HG02678 (cell line): ENCODE data around the gene FOXP2.
"Not testable (repeated sequence)": the region's sequence is repeated elsewhere in the genome, so short reads cannot be mapped to it uniquely, and the experiment has no call there.

ENCODE experiments used
- ATAC-seq: cut with Tn5 transposase; IDR thresholded peaks from one replicate; pipeline ENCODE4 v1.9.1; 2021; ENCODE audit warnings: mild to moderate bottlenecking, moderate library complexity; ENCODE audit not compliant: unreplicated experiment

The FOXP2 gene

GRCh38 chr7:114419441-114420272 is 5.0 kb downstream of the FOXP2 start:
- ATAC-seq, result no peak

- no peak for ATAC-seq
Observed at GRCh38 chr7:114422507-114423501, 8.2 kb downstream of the FOXP2 start.

DNA sequence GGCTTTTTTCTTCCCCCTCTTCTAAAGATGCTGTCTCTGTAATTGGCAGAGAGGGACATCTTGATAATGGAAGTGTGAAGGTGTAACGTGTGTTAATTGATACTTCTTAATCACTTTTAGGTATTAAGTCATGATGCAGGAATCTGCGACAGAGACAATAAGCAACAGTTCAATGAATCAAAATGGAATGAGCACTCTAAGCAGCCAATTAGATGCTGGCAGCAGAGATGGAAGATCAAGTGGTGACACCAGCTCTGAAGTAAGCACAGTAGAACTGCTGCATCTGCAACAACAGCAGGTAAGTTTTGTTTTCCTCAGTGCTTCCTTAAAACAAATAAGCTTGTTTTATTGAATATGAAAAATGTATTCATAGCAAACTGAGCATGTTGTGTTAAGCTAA is 11.8 kb downstream of the FOXP2 start:
- ATAC-seq, result no peak

DNA sequence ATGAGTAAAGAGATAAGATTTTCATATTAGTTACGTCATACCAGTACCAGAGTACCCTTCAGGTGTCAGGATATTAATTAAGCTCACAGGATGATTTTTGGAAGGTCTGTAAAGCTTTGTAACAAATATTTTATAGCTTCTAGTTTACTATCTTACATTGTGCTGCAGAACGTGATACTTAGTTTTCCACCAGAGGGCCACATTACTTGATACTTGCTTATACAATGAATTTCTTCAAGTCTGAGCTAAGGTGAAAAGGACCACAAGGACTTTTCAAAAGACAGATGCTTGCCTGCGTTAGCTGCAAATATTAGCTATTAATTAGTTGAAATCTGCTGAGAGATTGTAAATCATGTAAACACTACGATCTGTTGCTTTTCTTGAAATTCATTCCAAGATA is 12.2 kb downstream of the FOXP2 start:
- ATAC-seq, result no peak

DNA sequence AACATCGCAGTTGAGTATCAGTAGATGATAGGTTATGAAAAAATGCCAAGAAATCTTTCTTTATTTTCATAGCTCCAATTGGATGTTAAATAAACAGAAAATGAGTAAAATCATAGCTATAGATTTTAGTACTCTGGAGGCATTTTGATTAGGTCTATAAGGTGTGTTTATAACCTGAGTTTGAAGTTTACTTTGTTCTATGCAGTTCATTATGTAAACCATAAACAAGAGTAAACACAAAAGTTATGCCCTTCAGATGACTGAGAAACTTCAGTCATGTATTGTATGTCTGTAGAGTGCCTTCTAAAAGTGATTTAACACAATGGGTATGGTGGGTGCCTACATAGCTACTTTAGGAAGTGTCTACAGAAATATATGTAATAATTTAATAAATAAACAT is 13.6 kb downstream of the FOXP2 start:
- no peak for ATAC-seq

DNA sequence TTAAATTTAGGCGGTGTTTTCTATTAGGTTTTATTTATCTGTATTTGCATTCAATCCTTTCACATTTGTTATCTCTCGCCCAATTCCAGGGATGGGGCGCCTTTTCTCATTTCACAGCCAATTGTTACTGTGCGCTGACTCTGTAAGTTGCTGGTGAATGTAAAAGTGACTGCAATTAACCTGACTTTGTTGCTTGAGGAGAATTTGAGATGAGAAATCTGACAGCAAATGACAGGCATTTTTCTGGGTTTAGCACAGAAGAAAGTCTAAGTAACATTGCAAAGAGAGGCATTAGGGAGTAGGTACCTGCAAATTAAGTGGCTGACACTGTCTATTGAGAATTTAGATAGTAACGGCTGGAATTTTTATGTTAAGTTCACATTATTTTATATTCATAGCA is 16.6 kb downstream of the FOXP2 start:
- ATAC-seq, result no peak

GRCh38 chr7:114432061-114432460 is 17.4 kb downstream of the FOXP2 start:
- no peak for ATAC-seq

DNA sequence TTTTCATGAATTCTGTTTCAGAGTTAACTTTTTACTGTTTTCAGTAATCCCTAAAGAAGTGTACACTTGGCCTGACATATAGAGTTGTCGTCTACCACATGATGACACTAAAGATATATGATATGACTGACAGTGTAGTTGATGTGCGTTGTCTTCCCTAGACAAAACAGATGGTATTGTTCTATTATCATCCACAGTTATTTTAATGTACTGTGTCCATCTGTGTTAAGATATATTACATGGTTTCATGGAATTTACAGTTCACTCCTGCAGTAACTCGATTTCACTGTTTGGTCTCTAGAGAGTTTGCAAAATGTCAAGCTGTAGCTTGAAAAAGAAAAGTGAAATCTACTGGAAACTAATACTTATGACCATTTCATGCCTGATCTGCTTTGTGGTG is 18.1 kb downstream of the FOXP2 start:
- ATAC-seq, result no peak

- no peak for ATAC-seq
Observed at GRCh38 chr7:114439581-114439980, 25.0 kb downstream of the FOXP2 start.

GRCh38 chr7:114440927-114441326 is 26.3 kb downstream of the FOXP2 start:
- not testable (repeated sequence) for ATAC-seq

DNA sequence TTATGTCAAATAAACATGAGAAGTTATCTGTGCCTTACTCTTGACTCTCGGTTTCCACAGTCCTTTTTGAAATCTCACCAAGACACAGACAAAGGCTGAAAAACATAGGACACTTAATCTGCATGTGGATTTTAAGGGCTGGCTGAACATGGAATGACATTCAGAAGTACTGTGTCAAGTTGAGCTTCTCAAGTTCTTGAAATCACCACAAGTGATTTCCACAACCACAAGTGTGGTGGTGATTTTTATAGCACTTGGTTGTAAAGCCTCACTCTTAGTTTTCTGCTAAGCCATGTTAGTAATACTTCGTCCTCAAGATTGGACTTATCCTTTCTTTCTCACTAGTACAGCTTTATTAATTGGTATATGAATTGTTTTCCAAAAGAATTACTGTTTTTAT is 29.6 kb downstream of the FOXP2 start:
- ATAC-seq, result no peak

DNA sequence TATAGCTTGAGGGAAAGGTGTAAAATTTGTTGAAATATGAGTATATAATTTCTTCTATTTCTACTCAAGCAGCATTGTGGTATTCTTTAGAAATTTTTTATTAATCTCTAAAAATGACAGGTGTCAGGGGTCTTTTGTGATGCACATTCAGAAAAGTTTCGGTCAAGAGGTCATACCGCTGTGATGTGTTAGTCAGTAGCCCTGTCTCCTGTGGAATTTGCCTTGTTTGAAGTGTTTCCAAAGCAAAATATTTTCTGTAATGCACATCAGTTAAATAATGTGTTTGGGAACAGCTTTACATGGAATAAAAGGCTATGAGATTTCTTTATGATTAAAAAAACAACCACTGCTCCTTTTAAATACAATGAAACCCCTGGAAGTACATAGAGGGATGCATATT is 35.8 kb downstream of the FOXP2 start:
- ATAC-seq, result no peak

GRCh38 chr7:114459574-114459973 is 45.0 kb downstream of the FOXP2 start:
- ATAC-seq, result no peak

DNA sequence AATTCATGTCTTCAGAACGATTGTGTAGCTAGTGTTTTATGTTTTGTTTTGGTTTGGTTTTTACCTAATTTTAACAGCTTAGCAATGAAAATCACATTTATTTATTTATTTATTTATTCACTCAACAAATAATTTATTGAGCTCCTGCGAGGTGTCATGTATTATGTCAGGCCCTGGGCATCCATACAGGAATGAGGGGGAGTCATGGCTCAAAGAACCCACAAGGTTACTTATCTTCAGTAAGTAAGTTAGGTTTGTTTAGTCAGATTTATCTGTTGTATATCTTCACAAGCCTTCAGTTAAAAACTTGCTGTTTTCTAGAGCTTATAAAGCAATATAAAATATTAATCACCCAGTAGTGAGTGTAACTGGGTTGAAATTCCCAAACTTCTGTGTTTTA is 45.4 kb downstream of the FOXP2 start:
- ATAC-seq, result no peak

- ATAC-seq, result no peak
Observed at GRCh38 chr7:114466917-114467316, 52.3 kb downstream of the FOXP2 start.

DNA sequence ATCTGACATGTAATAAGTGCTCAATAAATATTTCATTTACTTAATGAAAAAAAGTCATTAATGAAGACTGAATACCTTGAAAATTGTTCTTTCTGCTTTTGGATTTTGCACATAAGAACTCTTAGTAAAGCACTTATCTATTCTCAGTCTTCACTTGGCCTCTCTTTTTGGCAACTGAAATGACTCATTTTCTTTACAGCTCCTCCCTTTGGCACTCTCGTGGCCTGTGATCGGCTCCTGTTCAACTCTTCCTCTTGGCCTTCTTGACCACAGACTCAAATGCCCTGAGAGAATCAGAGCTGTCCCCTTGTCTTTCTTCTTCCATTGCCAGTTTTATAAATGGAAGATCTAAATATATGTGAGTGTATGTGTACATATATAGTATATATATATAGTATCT is 54.2 kb downstream of the FOXP2 start:
- ATAC-seq, result no peak

- no peak for ATAC-seq
Observed at GRCh38 chr7:114472896-114473512, 58.4 kb downstream of the FOXP2 start.

DNA sequence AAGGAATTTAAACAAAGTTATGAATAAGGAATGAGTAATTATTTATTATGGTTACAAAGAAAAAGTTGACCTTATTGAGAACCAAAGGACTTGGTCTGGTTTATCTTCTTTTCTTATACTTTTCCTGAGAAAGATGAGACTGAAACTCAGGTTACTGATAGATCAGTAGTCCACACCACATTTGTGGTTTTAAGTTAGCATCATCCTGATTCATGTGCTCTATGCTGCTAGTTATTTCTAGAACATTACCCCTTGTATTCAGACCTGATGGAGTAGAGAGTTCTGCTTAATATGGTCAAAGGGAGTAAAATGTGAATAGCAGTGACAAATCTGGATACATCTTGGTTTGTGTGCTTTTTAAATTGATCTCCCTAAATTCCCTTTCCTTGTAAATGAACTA is 63.8 kb downstream of the FOXP2 start:
- ATAC-seq, result no peak

DNA sequence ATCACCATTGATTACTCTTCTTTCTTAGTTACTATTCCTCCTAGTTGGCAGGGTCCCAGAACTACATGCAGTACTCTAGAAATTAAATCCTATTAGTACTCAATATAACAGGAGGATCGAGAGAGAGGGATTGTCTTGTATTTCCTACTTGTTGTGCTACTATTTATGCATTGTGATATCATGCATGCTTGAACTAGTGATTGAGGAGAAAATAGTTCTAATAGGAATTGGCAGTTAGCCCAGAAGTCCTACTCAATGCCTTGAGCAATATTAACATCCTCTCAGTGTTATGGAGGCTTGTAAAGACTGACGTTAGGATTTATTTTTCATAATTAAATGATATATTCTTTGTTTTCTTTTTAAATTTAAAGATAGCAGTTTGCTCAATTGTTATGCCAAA is 67.4 kb downstream of the FOXP2 start:
- no peak for ATAC-seq

DNA sequence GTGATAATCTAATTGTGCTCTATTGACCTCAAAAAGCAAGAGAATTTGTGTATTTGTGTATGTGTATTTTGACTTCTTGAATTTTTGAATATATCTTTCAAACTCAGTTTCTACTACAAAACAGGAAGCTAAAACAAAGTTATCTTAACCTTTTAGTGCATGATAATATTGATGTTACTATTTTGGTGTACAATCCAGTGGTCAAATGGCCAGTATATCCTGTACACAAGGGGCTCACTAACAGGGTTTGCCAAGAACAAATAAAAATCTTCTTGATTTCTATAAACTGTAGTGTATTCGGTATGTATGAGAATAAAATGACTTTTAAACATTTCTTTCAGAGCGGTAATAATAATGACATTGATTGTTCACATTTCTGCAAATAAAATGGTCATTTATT is 69.6 kb downstream of the FOXP2 start:
- no peak for ATAC-seq

DNA sequence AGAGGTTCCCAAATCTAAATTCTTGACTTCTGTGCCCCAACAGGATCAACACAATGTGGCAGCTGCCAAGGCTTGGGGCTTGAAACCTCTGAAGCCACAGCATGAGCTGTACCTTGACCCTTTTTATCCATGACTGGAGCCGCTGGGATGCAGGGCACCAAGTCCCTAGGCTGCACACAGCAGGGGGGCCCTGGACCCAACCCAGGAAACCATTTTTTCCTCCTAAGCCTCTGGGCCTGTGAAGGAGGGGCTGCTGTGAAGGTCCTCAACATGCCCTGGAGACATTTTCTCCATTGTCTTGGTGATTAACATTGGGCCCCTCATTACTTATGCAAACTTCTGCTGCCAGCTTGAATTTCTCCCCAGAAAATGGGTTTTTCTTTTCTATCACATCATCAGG is 72.6 kb downstream of the FOXP2 start:
- ATAC-seq, result no peak
